H9 (cell line): ENCODE results near the gene VENTX. TPM values are rescaled to one million over a fixed set of nuclear protein-coding genes. Genes with fewer than 3 reads are reported as not detected.

Experiments used
- DNase-seq: peaks from one replicate; pipeline ENCODE4 v3.0.0-alpha.2; 2017
- H2AFZ ChIP-seq: one replicate; pipeline ENCODE4 v1.6.1; 2013; ENCODE audit warnings: mild to moderate bottlenecking, low read length, control low read depth, moderate library complexity
- H2AK5ac ChIP-seq: 2 replicates; pipeline ENCODE4 v1.6.1; 2013; ENCODE audit warnings: low read length, control low read depth, mixed read lengths; ENCODE audit not compliant: insufficient read length
- H2BK120ac ChIP-seq: one replicate; pipeline ENCODE4 v1.6.1; 2013; ENCODE audit warnings: low read depth, mild to moderate bottlenecking, low read length, control low read depth, inconsistent platforms; ENCODE audit not compliant: poor library complexity, severe bottlenecking
- H2BK12ac ChIP-seq: 2 replicates; pipeline ENCODE4 v1.6.1; 2013; ENCODE audit warnings: low read length, control low read depth, mixed read lengths, low read depth; ENCODE audit not compliant: insufficient read length
- H2BK15ac ChIP-seq: 2 replicates; pipeline ENCODE4 v1.6.1; 2013; ENCODE audit warnings: low read depth, low read length, control low read depth
- H2BK20ac ChIP-seq: one replicate; pipeline ENCODE4 v1.6.1; 2013; ENCODE audit warnings: low read depth, mild to moderate bottlenecking, low read length, control low read depth, inconsistent platforms; ENCODE audit not compliant: poor library complexity, severe bottlenecking
- H2BK5ac ChIP-seq: 2 replicates; pipeline ENCODE4 v1.6.1; 2013; ENCODE audit warnings: low read length, control low read depth, mixed read lengths; ENCODE audit not compliant: insufficient read length
- H3K14ac ChIP-seq: 2 replicates; pipeline ENCODE4 v1.6.1; 2013; ENCODE audit warnings: low read length, control low read depth; ENCODE audit not compliant: insufficient read depth
- H3K18ac ChIP-seq: 2 replicates; pipeline ENCODE4 v1.6.1; 2013; ENCODE audit warnings: low read depth, mild to moderate bottlenecking, mixed read lengths, low read length, control low read depth; ENCODE audit not compliant: insufficient read length
- H3K23ac ChIP-seq: 2 replicates; pipeline ENCODE4 v1.6.1; 2013; ENCODE audit warnings: low read length, control low read depth, mixed read lengths, low read depth; ENCODE audit not compliant: insufficient read length
- H3K23me2 ChIP-seq: 2 replicates; pipeline ENCODE4 v1.6.1; 2013; ENCODE audit warnings: low read depth, mild to moderate bottlenecking, mixed read lengths, low read length, control low read depth; ENCODE audit not compliant: insufficient read length, poor library complexity, severe bottlenecking
- H3K27ac ChIP-seq: 2 replicates; pipeline ENCODE4 v1.5.1; 2013; ENCODE audit warnings: low read length, control low read depth, mixed read lengths, low read depth; ENCODE audit not compliant: insufficient read length
- H3K27me3 ChIP-seq: 2 replicates; pipeline ENCODE4 v1.6.1; 2013; ENCODE audit warnings: low read length, control low read depth, inconsistent platforms; ENCODE audit not compliant: insufficient read depth
- H3K4ac ChIP-seq: 2 replicates; pipeline ENCODE4 v1.6.1; 2013; ENCODE audit warnings: low read depth, mild to moderate bottlenecking, control low read depth, inconsistent platforms, low read length, moderate library complexity
- H3K4me1 ChIP-seq: 2 replicates; pipeline ENCODE4 v1.6.1; 2013; ENCODE audit warnings: low read length, control low read depth, inconsistent platforms; ENCODE audit not compliant: insufficient read depth
- H3K4me2 ChIP-seq: 2 replicates; pipeline ENCODE4 v1.6.1; 2013; ENCODE audit warnings: low read length, control low read depth, mixed read lengths; ENCODE audit not compliant: insufficient read length, insufficient read depth
- H3K56ac ChIP-seq: 2 replicates; pipeline ENCODE4 v1.6.1; 2013; ENCODE audit warnings: low read depth, mild to moderate bottlenecking, mixed read lengths, low read length, control low read depth; ENCODE audit not compliant: insufficient read length
- H3K79me1 ChIP-seq: 2 replicates; pipeline ENCODE4 v1.6.1; 2013; ENCODE audit warnings: low read depth, mild to moderate bottlenecking, moderate library complexity, low read length, control low read depth, inconsistent platforms; ENCODE audit not compliant: insufficient read depth, poor library complexity, severe bottlenecking
- H3K79me2 ChIP-seq: 2 replicates; pipeline ENCODE4 v1.6.1; 2013; ENCODE audit warnings: low read length, control low read depth, inconsistent platforms; ENCODE audit not compliant: insufficient read depth
- H3K9ac ChIP-seq: 2 replicates; pipeline ENCODE4 v1.6.1; 2013; ENCODE audit warnings: low read length, control low read depth, mixed read lengths; ENCODE audit not compliant: insufficient read length; ENCODE audit errors: extremely low read depth
- H3K9me3 ChIP-seq: one replicate; pipeline ENCODE4 v1.6.1; 2013; ENCODE audit warnings: low read depth, low read length, inconsistent platforms; ENCODE audit not compliant: control insufficient read depth
- H3T11ph ChIP-seq: one replicate; pipeline ENCODE4 v1.6.1; 2013; ENCODE audit warnings: mild to moderate bottlenecking, low read length, control low read depth, inconsistent platforms
- H4K20me1 ChIP-seq: one replicate; pipeline ENCODE4 v1.6.1; 2013; ENCODE audit not compliant: control insufficient read depth, insufficient read length, insufficient read depth
- H4K5ac ChIP-seq: 2 replicates; pipeline ENCODE4 v1.6.1; 2013; ENCODE audit warnings: low read depth, mild to moderate bottlenecking, mixed read lengths, low read length, control low read depth; ENCODE audit not compliant: insufficient read length
- H4K8ac ChIP-seq: replicated peaks from 2 replicates; pipeline ENCODE4 v1.6.1; 2013; ENCODE audit warnings: low read length, control low read depth, mixed read lengths, low read depth; ENCODE audit not compliant: insufficient read length
- H4K91ac ChIP-seq: 2 replicates; pipeline ENCODE4 v1.6.1; 2013; ENCODE audit warnings: low read depth, mild to moderate bottlenecking, moderate library complexity, mixed read lengths, low read length, control low read depth; ENCODE audit not compliant: insufficient read length
- H3K27ac Mint-ChIP-seq, 3 experiments: 2 replicates in 2 of 3; 3 replicates in 1 of 3; pipeline ENCODE4 v1.8.0; 2020 to 2021; ENCODE audit warnings: mixed read lengths in 3 of 3, mild to moderate bottlenecking in 1 of 3, moderate library complexity in 1 of 3
- H3K27me3 Mint-ChIP-seq: 2 replicates; pipeline ENCODE4 v1.8.0; 2021; ENCODE audit warnings: low read depth, mild to moderate bottlenecking, moderate library complexity, mixed read lengths
- H3K36me3 Mint-ChIP-seq, 3 experiments: 2 replicates in 2 of 3; 3 replicates in 1 of 3; pipeline ENCODE4 v1.8.0; 2020 to 2021; ENCODE audit warnings: low read depth in 3 of 3, mixed read lengths in 3 of 3; ENCODE audit not compliant: insufficient read depth in 1 of 3
- H3K4me1 Mint-ChIP-seq, 2 experiments: 2 replicates each; pipeline ENCODE4 v1.8.0; 2020; ENCODE audit warnings: mixed read lengths in 2 of 2
- H3K4me3 Mint-ChIP-seq, 2 experiments: 2 replicates in 1 of 2; 3 replicates in 1 of 2; pipeline ENCODE4 v1.8.0; 2020 to 2021; ENCODE audit warnings: mild to moderate bottlenecking in 2 of 2, mixed read lengths in 2 of 2, moderate library complexity in 1 of 2
- H3K9me3 Mint-ChIP-seq, 2 experiments: 2 replicates in 1 of 2; 3 replicates in 1 of 2; pipeline ENCODE4 v1.8.0; 2020; ENCODE audit warnings: mild to moderate bottlenecking in 2 of 2, mixed read lengths in 2 of 2, moderate library complexity in 1 of 2
- WGBS: extraction: QIAGEN DNeasy Blood & Tissue Kit; methylation state at CpG from one replicate; pipeline ENCODE4 v1.1.7; 2013; ENCODE audit warnings: missing lambda C conversion rate, low lambda C conversion rate, mixed read lengths; ENCODE audit not compliant: insufficient read length; ENCODE audit errors: extremely low coverage; 5-methylcytosine and 5-hydroxymethylcytosine counted together
- total RNA-seq: library from RNA; stranded (reverse); gene quantifications from 2 replicates; pipeline ENCODE4 v1.2.1, GENCODE V29; 2021
- TF ChIP-seq, protein P1 (sequence below): fragments of 200-600 bp; sonication (generic); conservative IDR thresholded peaks from 3 replicates; pipeline ENCODE4 v1.8.0; 2021; ENCODE audit warnings: antibody characterized with exemption, mild to moderate bottlenecking

VENTX gene
- total RNA-seq, 1 experiment from 2014 or later = 10.9 TPM

DNA sequence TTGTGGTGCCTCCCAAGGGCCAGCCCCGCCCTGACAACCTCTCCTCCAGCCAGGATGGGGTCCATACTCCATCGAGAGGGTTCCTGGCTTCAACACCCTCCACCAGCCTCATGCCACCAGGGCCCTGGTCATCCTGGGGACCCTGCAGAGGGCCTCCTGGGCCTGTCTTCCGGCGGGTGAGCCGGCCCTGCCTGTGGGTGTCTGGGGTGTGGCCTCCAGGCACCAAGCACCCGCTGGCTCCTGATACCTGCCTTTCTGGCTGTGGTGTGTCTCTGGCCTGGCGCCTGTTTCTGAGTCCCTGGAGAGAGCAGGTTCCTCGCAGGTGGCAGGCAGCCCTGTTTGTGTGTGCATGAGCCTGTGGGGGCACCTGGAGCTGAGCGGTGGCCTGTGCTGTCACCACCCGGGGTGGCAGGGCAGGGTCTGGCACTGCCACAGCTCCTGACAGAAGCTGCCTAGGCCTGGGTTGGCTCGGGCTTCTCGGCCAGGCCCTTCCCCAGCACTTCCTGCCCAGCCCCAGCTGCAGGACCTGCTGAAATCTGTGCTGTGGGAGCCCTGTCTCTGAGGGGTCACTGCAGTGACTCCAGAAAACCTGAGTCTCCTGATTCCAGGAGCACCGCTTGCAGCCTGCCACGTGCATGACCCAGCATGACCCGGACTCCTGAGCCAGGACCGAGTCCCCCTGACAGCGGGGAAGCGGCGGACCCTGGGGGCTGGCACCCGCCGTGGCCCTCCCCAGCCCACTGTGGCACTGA, 20.6 kb downstream of the VENTX start:
- H3K4me2 ChIP-seq = no peak overlapping the region
- H4K8ac ChIP-seq = no peak overlapping the region
- H3K79me1 ChIP-seq = no peaks in the 10 kb centered on the region
- no CpG with 5 or more reads among the region's 21 CpGs for WGBS
- H2BK15ac ChIP-seq = no peak overlapping the region
- H3K27me3 Mint-ChIP-seq = peaks cover 10% of the 10 kb centered on the region
- H3K9me3 Mint-ChIP-seq = no peaks in the 10 kb centered on the region; a peak in 1 of 5 replicates
- peaks cover 3% of the 10 kb centered on the region for H4K20me1 ChIP-seq
- no peaks in the 10 kb centered on the region for H3K4me1 ChIP-seq
- H3K27ac Mint-ChIP-seq = no peak overlapping the region
- H3K9me3 ChIP-seq = no peaks in the 10 kb centered on the region
- H2BK120ac ChIP-seq = no peak overlapping the region
- H2BK5ac ChIP-seq = no peak overlapping the region
- H2BK12ac ChIP-seq = no peak overlapping the region
- H3K56ac ChIP-seq = no peak overlapping the region
- H4K91ac ChIP-seq = no peak overlapping the region
- H3T11ph ChIP-seq = no peak overlapping the region
- H3K4me1 Mint-ChIP-seq = peaks cover 11 to 34% of the 10 kb centered on the region in 2 experiments
- no peak overlapping the region for H3K4me3 Mint-ChIP-seq
- no peak overlapping the region for H3K18ac ChIP-seq
- no peak overlapping the region for H4K5ac ChIP-seq
- no peak overlapping the region for H2AFZ ChIP-seq
- H3K4ac ChIP-seq = no peak overlapping the region
- no peak overlapping the region for H2BK20ac ChIP-seq
- H3K27me3 ChIP-seq = no peaks in the 10 kb centered on the region; the same call in 1 of the 2 replicates
- TF ChIP-seq, protein P1, sequence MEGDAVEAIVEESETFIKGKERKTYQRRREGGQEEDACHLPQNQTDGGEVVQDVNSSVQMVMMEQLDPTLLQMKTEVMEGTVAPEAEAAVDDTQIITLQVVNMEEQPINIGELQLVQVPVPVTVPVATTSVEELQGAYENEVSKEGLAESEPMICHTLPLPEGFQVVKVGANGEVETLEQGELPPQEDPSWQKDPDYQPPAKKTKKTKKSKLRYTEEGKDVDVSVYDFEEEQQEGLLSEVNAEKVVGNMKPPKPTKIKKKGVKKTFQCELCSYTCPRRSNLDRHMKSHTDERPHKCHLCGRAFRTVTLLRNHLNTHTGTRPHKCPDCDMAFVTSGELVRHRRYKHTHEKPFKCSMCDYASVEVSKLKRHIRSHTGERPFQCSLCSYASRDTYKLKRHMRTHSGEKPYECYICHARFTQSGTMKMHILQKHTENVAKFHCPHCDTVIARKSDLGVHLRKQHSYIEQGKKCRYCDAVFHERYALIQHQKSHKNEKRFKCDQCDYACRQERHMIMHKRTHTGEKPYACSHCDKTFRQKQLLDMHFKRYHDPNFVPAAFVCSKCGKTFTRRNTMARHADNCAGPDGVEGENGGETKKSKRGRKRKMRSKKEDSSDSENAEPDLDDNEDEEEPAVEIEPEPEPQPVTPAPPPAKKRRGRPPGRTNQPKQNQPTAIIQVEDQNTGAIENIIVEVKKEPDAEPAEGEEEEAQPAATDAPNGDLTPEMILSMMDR = no peak
- H3K23me2 ChIP-seq = peaks cover 7% of the 10 kb centered on the region
- no peak overlapping the region for H3K23ac ChIP-seq
- H3K14ac ChIP-seq = no peak overlapping the region
- DNase-seq = no peak
- no peaks in the 10 kb centered on the region for H3K79me2 ChIP-seq
- no peak overlapping the region for H3K9ac ChIP-seq
- H3K27ac ChIP-seq = no peak overlapping the region
- no peak overlapping the region for H2AK5ac ChIP-seq
- H3K36me3 Mint-ChIP-seq = no peaks in the 10 kb centered on the region
